ENCODE results near the gene BMPR1A.

Gene BMPR1A

DNA sequence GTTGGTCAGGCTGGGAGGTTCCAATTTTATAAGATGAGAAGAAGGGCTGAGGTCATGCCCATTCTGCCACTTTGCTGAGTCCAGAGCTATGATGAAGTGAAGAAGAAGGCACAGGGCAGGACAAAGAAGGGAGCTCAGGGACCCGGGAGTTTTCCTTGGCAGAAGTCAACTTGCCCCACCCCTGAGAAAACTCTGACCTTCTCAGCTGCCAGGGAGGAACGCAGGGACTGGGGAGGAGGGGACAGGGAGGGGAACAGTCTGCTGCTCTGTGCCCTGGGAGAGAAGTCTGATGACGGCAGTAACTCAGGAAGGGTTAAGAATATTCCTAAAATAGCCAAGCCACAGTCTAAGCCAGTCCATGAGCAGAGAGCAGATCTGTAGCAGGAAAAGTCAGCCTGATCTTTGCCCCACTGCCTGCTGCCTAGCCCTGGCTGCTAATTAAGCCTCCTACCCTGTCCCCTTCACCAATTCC, 223.6 kb downstream of the BMPR1A start:
- TF ChIP-seq CTCF (IDR thresholded peaks at IDR 0.05) = no peak

DNA sequence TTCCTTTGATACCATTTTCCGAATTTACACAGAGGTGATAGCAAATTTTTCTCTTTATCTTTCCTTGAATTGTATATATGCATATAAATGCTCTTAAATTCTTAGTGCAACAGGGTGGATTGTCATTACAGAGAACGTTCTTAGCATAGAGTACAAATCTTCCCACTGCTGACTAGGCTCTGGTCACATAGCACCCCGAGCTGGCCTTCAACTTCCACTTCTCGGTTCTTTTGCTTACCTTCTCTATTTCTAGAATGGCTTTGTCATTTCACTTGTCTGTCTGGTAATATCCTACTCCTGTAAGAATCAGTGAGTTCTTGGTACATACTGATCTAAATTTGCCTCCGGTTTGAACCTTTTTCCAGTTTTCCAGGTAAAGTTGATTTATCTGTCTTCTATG, 225.3 kb downstream of the BMPR1A start:
- no peak for TF ChIP-seq CTCF (IDR thresholded peaks at IDR 0.05)
